Suprapubic skin (tissue), 4 donors: ENCODE results near the gene CHST13.
"Not testable (repeated sequence)": the region's sequence is repeated elsewhere in the genome, so short reads cannot be mapped to it uniquely, and the experiment has no call there.

Source experiments
- CTCF ChIP-seq, 2 donors: fragments of 200-600 bp in 1 of 2; fragments of 450-650 bp in 1 of 2; sonication (generic) in 1 of 2; IDR thresholded peaks; one replicate each; pipeline ENCODE4 v1.5.1; 2016 to 2019; ENCODE audit warnings: antibody characterized with exemption in 2 of 2, mild to moderate bottlenecking in 1 of 2, moderate library complexity in 1 of 2
- EP300 ChIP-seq: sonication (generic); formaldehyde crosslinking; IDR thresholded peaks from one replicate; pipeline ENCODE4 v1.6.1; 2017; ENCODE audit warnings: antibody characterized with exemption
- POLR2A ChIP-seq, 2 donors: fragments of 450-650 bp; IDR thresholded peaks; one replicate each; pipeline ENCODE4 v1.6.1; 2017; ENCODE audit warnings: antibody characterized with exemption in 2 of 2, mild to moderate bottlenecking in 2 of 2, moderate library complexity in 2 of 2
- POLR2AphosphoS5 ChIP-seq, 3 donors: sonication (generic); formaldehyde crosslinking; IDR thresholded peaks; one replicate each; pipeline ENCODE4 v1.6.1; 2017; ENCODE audit warnings: antibody characterized with exemption in 3 of 3

DNA sequence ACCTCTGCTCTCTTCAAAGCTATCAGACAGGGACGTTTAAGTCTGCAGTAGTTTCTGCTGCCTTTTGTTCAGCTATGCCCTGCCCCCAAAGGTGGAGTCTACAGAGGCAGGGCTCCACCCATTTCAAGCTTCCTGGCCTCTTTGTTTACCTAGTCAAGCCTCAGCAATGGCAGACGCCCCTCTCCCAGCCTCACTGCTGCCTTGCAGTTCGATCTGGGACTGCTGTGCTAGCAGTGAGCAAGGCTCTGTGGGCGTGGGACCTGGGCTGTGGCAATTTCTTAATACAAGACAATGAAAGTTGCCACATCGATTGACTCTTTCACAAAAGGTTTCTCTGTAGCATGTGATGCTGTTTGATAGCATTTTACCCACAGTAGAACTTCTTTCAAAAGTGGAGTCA lies 67.6 kb downstream of the CHST13 start:
- TF ChIP-seq CTCF (IDR thresholded peaks at IDR 0.05); POLR2A (IDR thresholded peaks at IDR 0.05); EP300; POLR2AphosphoS5 (IDR thresholded peaks at IDR 0.05): not testable (repeated sequence)
